Activated CD4-positive, alpha-beta T cell treated with anti-CD3 and anti-CD28 coated beads for 48 hours (primary cell): ENCODE data around the gene XRCC5.
"Not testable (repeated sequence)": the region's sequence is repeated elsewhere in the genome, so short reads cannot be mapped to it uniquely, and the experiment has no call there.

Experiments used
- DNase-seq: peaks from one replicate; pipeline ENCODE4 v3.0.0-alpha.2; 2020

The XRCC5 gene

DNA sequence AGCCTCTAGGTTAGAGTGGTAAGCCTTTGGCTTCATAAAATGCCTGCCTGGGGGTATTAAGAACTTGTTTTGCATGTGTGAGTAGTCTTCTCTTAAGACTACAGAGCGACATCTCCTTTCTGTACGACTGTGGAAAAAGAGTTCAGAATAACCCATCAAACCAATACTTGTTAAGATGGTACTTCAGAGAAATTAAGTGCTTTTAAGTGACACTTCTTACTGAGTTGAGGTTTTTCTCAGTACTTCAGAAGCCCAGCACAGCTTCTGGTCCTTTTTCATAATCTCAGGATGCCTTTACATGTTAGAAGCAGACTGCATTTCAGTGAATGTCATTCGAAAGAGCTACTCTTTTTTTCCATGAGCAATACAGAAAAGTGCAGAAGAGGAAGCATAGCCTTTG, 10.8 kb downstream of the XRCC5 start:
- DNase-seq = no peak

- DNase-seq = no peak
These were observed 12.1 kb downstream of the XRCC5 start for GRCh38 chr2:216121255-216121654.

DNA sequence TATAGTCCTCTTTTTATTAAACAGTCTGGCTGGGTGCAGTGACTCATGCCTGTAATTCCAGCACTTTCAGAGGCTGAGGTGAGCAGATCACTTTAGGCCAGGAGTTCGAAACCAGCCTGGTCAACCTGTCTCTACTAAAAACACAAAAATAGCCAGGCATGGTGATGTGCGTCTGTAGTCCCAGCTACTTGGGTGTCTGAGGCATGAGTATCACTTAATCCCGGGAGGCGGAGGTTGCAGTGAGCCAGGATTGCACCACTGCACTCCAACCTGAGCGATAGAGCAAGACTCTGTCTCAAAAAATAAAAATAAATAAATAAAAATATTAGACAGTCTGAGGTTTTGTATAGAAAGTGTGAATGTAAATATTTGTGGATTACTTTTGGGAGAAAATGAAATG, 17.8 kb downstream of the XRCC5 start:
- no peak for DNase-seq

- no peak for DNase-seq
These were observed 21.3 kb downstream of the XRCC5 start for GRCh38 chr2:216130346-216130971.

DNA sequence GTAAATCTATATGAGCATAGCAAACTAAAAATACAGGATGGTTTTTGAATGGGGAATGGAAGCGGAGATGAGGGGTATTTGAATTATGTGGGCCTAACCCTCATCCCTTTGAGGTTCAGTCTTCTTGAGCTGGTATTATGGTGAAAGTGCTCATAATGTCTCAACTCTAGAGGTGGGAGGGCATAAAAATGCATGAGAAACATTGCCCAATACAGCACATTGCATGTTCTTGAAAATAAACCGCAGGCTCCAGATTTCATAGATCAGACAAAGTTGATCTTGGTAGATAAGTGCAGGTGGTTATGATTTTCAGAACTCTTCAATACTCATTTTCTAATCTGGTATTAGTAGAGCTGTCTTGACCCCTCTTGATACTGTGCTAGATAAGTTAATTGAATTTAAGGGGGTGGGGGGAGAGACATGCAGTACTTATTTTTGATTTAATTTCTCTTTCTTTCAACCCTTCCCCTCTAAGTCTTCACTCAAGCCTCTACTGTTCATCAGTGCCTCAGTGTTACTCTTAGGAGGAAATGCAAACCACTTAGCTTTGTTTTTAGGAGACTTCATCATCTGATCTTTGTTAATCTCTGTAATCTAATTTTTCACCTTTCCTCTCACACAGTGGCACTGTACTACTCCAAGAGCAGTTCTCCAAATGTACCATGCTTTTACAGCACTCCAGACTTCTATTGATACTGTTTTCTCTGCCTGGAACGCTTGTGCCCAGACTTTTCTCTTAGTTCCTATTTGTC, 22.2 kb downstream of the XRCC5 start:
- no peak for DNase-seq

DNA sequence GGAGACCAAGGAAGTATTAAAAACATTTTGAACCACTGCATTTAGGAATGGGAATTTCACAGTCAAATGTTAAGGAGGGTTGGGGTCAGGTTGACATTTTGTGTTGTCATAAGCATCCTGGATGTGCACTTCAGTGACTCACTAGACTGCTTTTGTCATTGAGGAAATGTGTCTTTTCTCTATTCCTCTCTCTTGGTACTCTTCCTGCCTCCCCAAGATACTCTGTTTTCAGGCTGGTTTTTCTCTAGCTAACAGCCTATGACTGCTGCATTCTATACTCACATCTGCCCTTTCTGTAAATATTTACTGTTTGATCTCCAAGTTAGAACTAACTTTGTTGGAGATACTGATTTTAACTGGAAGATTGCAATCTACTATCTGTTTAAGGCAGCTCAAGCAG, 23.4 kb downstream of the XRCC5 start:
- no peak for DNase-seq

DNA sequence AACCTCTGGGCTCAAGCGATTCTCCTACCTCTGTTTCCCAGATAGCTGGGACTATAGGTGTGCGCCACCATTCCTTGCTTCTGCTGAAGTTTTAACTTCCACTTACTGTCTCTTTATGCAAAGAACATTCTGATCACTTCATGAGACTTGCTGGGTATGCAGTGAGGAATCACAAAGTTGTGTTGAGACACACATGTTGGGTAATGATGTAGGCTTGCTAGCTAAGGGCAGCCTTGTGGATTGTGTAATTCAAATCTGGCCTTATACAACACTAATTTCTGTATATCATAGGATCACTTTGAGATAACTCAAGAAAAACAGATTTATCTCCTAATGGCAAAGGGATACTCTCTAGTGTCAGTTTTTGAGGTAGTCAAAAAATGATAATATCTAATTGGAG, 24.2 kb downstream of the XRCC5 start:
- no peak for DNase-seq

- DNase-seq = no peak
These were observed 25.9 kb downstream of the XRCC5 start for GRCh38 chr2:216134958-216135541.

DNA sequence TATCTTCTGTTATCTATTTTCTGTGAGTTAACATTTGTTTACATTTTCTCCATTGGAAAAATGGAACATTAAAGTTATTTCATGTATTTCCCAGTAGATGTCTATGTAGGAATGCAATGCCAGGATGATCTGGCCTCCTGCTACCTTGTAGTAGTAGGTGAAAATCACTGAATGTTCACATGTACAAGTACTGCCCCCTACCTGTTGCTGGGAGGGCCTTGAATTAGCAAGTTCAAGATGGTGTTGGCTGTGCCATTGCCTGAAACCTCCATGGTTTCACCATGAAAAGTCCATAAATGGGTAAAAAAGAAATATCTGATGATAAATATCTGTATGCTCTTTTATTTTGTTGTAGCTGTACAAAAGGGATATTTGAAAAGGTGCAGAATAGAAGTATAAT, 30.7 kb downstream of the XRCC5 start:
- peak; percentile 47 for DNase-seq

DNA sequence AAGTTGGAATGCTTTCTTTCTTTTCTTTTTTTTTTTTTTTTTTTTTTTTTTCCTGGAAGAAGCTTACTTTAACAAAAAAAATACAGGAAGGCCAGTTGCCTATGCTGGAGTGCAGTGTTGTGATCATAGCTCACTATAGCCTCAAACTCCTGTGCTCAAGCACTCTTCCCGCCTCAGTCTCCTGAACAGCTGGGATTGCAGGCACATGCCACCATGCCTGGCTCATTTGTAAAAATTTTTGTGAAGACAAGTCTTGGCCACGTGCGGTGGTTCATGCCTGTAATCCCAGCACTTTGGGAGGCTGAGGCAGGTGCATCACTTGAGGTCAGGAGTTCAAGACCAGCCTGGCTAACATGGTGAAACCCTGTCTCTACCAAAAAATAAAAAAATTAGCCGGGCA, 32.4 kb downstream of the XRCC5 start:
- DNase-seq = not testable (repeated sequence)

GRCh38 chr2:216142540-216142939, 33.4 kb downstream of the XRCC5 start:
- peak; percentile 32 for DNase-seq

DNA sequence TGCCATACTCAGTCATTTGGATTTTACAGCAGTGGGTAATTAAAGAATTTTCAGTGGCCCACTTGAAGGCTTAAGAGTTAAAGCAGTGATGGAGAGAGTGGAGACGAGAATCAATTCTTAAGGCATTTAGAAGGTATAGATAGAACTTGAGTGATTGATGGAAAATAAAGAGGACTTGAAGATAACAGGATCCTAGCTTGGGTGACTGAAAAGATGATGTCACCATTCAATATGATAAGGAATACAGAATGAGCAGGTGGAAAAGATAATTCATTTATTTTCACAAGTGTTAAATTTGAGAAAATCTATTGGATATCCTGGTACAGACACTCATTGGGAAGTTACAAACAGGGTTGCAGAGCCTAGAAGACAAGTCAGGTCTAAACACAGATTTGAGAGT, 35.2 kb downstream of the XRCC5 start:
- no peak for DNase-seq

GRCh38 chr2:216144857-216145256, 35.7 kb downstream of the XRCC5 start:
- DNase-seq = no peak

DNA sequence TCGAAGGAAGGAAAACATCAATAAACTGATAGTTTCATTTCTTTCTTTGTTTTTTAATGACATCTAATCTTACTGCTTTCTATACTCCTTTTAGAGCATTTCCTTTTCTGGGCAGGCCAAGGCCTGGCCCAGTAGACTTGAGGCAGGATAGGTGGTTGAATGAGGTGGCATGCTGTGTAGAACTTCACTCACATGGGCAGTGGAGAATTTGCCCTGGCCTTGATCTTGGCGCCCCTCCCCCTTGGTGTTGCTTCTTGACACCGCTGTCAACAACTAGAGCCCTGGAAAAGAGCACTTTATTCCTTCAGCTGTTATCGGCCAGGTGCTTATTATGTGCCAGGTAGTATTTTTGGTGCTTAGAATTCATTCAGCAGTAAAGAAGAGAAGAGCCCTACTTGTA, 37.4 kb downstream of the XRCC5 start:
- DNase-seq = no peak

- DNase-seq = no peak
These were observed 38.3 kb downstream of the XRCC5 start for GRCh38 chr2:216147172-216148131.

DNA sequence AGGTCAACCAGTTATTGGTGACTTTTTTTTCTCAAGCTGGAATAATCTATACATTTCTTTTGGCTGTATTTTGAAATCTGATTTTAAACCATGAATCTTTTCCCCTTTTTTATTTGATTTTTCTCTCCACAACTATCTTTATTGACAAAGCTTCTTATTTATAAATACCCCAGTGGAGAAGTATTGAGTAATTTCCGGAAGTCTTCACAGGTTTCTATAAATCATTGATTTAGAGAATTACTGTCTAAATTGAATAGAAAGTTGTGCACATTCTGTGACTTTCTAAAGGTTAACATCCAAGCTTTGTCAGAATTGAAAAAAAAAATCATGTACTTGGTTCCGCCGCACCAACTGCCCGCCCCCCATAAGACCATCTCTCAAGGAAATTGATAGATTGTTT, 39.8 kb downstream of the XRCC5 start:
- no peak for DNase-seq

DNA sequence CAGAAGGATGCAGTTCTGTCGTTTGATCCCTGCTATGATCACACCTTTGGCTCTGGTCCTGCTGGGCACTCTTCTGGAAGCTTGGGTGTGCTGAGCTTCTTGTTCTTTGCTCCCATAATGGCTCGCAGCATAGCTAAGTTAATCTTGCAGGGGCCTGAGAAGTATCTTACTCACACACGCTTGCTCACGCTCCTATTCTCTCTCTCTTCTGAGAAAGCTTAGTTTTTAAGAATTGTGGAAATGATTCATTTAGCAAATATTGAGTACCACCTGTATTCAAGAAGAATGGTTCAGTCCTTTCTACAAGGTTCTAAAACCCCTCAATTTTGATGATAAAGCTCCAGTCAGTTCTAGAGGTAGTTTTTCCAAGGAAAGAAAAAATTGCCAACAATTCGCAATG, 40.6 kb downstream of the XRCC5 start:
- DNase-seq = no peak

DNA sequence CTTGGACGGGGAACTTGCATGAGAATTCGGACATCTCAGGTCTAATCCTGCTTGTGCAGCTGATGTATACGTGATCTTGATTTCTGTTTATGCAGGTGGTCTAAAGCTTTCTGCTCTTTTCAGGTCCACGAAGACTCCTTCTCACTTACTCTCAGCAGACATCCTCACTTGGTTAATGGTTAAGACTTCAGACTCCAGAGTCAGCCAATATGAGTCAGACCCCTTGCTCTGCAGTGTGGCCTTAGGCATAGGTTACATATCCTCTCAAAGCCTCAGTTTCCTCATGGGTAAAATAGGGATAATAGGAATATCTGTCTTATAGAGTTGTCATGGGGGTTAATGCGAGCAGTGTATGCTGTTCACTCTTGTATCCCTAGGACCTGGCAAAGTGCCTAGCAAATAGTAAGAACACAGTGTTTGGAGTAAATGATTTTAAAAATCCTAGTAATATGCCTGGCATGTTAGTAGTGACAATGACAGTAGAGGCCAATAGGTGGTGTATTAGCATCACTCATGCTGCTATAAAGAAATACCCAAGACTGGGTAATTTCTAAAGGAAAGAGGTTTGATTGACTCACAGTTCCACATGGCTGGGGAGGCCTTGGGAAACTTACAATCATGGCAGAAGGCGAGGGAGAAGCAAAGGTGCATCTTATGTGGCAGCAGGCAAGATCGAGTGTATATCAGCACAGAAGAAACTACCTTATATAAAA, 42.3 kb downstream of the XRCC5 start:
- no peak for DNase-seq

DNA sequence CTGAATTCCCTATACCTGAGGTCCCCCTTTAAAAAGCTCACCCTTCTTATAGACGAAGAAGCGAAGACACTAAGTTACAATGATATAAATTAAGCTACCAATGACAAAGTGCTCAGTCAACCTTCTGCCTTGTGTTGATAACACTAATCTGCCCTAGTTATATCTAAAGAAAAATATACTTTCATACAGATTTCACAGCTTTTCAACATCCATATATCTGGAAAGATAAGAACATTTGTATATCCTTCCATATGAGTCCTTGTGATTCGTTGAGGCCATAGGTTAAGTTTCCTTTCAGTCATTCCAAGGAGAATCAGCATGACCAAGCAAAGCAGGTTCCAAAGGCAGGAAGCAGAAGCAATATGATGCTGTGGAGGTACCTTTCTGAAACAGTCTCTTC, 46.8 kb downstream of the XRCC5 start:
- no peak for DNase-seq

DNA sequence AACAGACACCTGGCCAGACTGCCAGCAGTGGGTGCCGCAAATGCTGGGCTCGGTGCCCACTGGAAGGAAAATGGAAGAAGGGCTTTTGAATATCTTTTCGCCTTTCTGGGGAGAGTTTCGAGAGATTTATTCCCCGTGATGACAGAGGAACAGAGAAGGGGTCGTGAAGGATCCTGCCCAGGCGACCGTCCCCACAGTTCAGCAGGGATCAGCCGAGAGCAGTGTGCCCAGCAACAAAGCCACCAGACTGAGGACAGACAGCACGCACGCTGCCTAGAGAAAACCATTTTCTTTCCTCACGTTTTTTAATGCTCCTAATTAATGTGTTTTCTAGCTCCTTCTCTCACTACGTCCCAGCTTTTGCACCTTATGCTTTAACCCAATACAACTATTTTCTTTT, 47.7 kb downstream of the XRCC5 start:
- DNase-seq = no peak

GRCh38 chr2:216159144-216159543, 50.0 kb downstream of the XRCC5 start:
- no peak for DNase-seq

GRCh38 chr2:216159646-216160045, 50.5 kb downstream of the XRCC5 start:
- DNase-seq = no peak

DNA sequence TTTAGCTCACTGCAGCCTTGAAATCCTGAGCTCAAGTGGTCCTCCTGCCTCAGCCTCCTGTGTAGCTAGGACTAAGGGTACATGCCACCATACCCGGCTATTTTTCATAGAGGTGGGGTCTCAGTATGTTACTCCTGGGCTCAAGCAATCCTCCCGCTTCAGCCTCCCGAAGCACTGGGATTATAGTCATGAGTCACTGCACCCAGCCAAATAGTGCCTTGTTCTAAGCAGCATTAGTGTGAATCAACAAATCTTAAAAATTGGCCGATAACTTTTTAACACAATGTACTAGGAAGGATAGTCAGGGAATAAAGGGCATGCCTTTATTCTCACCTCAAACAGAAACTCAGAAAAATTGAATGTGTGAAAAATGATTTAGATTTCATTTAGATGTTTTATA, 51.6 kb downstream of the XRCC5 start:
- DNase-seq = no peak
